Tibial nerve (tissue), 4 donors: ENCODE data around the gene SEMA3F.

Source experiments
- EP300 ChIP-seq, 2 donors: sonication (generic); formaldehyde crosslinking; IDR thresholded peaks; one replicate each; pipeline ENCODE4 v1.6.1; 2017; ENCODE audit warnings: antibody characterized with exemption in 2 of 2, mild to moderate bottlenecking in 1 of 2
- POLR2A ChIP-seq, 2 donors: fragments of 450-650 bp; IDR thresholded peaks; one replicate each; pipeline ENCODE4 v1.6.1; 2017; ENCODE audit warnings: antibody characterized with exemption in 2 of 2, mild to moderate bottlenecking in 2 of 2, moderate library complexity in 2 of 2
- TF ChIP-seq, protein P1 (sequence below), 5 experiments: fragments of 200-600 bp in 3 of 5; fragments of 450-650 bp in 2 of 5; sonication (generic) in 3 of 5; IDR thresholded peaks; one replicate each; pipeline ENCODE4 v1.5.1; 2016 to 2019; ENCODE audit warnings: antibody characterized with exemption in 5 of 5, mild to moderate bottlenecking in 3 of 5, moderate library complexity in 2 of 5

DNA sequence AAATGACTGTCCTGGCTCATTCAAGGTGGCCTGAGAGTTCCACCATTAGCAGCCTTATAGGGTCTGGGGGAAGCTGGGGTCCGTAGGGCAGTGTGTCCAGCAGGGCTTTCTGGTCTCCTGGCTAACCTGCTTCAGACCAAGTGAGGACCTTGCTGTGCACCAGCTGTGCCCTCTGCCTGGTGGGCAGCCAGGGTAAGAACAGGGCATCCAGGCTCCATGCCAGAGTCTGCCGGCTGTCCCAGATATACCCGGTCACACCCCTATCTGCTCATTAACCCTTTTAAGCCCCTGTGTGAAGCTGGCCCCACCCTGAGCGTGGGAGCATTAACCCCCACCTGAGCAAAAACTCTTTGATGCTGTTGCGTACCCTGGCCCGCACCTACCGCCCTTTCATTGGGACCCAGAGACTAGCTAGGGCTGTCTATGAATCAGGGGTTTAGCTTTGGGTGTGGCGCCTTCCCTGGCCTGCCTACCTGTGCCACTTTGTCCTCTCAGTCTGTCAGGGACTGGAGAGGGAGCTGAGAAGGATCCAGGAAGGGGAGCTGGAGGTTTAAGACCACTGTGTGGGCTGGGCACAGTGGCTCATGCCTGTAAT, 17.6 kb downstream of the SEMA3F start:
- TF ChIP-seq, protein P1, sequence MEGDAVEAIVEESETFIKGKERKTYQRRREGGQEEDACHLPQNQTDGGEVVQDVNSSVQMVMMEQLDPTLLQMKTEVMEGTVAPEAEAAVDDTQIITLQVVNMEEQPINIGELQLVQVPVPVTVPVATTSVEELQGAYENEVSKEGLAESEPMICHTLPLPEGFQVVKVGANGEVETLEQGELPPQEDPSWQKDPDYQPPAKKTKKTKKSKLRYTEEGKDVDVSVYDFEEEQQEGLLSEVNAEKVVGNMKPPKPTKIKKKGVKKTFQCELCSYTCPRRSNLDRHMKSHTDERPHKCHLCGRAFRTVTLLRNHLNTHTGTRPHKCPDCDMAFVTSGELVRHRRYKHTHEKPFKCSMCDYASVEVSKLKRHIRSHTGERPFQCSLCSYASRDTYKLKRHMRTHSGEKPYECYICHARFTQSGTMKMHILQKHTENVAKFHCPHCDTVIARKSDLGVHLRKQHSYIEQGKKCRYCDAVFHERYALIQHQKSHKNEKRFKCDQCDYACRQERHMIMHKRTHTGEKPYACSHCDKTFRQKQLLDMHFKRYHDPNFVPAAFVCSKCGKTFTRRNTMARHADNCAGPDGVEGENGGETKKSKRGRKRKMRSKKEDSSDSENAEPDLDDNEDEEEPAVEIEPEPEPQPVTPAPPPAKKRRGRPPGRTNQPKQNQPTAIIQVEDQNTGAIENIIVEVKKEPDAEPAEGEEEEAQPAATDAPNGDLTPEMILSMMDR (IDR thresholded peaks at IDR 0.05), result no peak
- TF ChIP-seq EP300 (IDR thresholded peaks at IDR 0.05) (no peak), POLR2A (IDR thresholded peaks at IDR 0.05) (no peak)
